ENCODE measurements around the gene DNAH1.
"Not testable (repeated sequence)": the region's sequence is repeated elsewhere in the genome, so short reads cannot be mapped to it uniquely, and the experiment has no call there.

DNAH1 gene
- 155 to 282 (median 222) reads per million in 3 donors for total RNA-seq

- H3K36me3 ChIP-seq (ENCODE audit: control insufficient read depth, insufficient read depth, low read length), result no peaks in the 10 kb centered on the region
- H3K27ac ChIP-seq (ENCODE audit: insufficient read depth, low read length, poor library complexity, severe bottlenecking), result peak within 1 kb of the TSS; percentile 44
- DNase-seq, result no peak
- H3K4me1 ChIP-seq (ENCODE audit: control insufficient read depth, insufficient read depth, low read length, poor library complexity, severe bottlenecking), result no peaks in the 10 kb centered on the region
- H3K9me3 ChIP-seq (ENCODE audit: control insufficient read depth, low read length), result no peaks in the 10 kb centered on the region
- H3K27me3 ChIP-seq (replicated peaks; ENCODE audit: control insufficient read depth, insufficient read depth, low read length, poor library complexity, severe bottlenecking), result no peaks in the 10 kb centered on the region
- no peak within 1 kb of the TSS for H3K4me3 ChIP-seq (ENCODE audit: insufficient read depth, low read depth, low read length, poor library complexity, severe bottlenecking)
Observed at GRCh38 chr3:52315977-52316764, at the start of gene DNAH1. Gene DNAH1 (plus strand): TSS chr3:52316319. CDS start chr3:52322443, 6,124 bp downstream.

- Histone ChIP-seq H3K9me3 (ENCODE audit: control insufficient read depth, low read length) (no peaks in the 10 kb centered on the region), H3K4me3 (ENCODE audit: insufficient read depth, low read depth, low read length, poor library complexity, severe bottlenecking) (no peak overlapping the region), H3K27ac (ENCODE audit: insufficient read depth, low read length, poor library complexity, severe bottlenecking) (peak overlapping the region; percentile 65), H3K4me1 (ENCODE audit: control insufficient read depth, insufficient read depth, low read length, poor library complexity, severe bottlenecking) (peaks cover 37% of the 10 kb centered on the region), H3K36me3 (ENCODE audit: control insufficient read depth, insufficient read depth, low read length) (peaks cover 44% of the 10 kb centered on the region), H3K27me3 (replicated peaks; ENCODE audit: control insufficient read depth, insufficient read depth, low read length, poor library complexity, severe bottlenecking) (no peaks in the 10 kb centered on the region)
- peak in 2 of 3 donors; percentile 29 to 45 for DNase-seq
Observed at GRCh38 chr3:52268036-52268435, 48.1 kb upstream of the DNAH1 start.

DNA sequence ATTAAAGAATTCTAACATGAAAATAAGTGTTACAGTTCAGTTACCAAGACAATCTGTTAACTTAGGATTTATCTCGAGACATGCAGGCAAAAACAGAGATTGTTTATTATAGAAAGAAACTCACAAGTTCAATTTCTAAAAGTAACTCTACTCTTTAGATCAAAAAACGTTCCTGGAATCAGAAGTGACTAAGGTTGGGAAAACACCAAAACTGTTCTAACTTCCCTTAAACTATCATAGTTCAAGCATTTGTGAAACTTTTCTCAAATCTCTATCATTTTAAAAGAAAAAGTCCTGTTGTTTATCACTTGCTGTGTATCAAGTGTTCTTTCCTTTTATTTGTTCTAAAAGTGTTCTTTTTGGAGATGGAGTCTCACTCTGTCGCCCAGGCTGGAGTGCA is 46.3 kb upstream of the DNAH1 start:
- Histone ChIP-seq H3K4me3 (ENCODE audit: insufficient read depth, low read depth, low read length, poor library complexity, severe bottlenecking) (no peak overlapping the region), H3K27ac (ENCODE audit: insufficient read depth, low read length, poor library complexity, severe bottlenecking) (peak overlapping the region; percentile 74), H3K36me3 (ENCODE audit: control insufficient read depth, insufficient read depth, low read length) (peaks cover 34% of the 10 kb centered on the region), H3K27me3 (replicated peaks; ENCODE audit: control insufficient read depth, insufficient read depth, low read length, poor library complexity, severe bottlenecking) (no peaks in the 10 kb centered on the region), H3K9me3 (ENCODE audit: control insufficient read depth, low read length) (no peaks in the 10 kb centered on the region), H3K4me1 (ENCODE audit: control insufficient read depth, insufficient read depth, low read length, poor library complexity, severe bottlenecking) (peaks cover 48% of the 10 kb centered on the region)
- no peak for DNase-seq

GRCh38 chr3:52270252-52270754 is 45.8 kb upstream of the DNAH1 start:
- peak overlapping the region; percentile 74 for H3K27ac ChIP-seq (ENCODE audit: insufficient read depth, low read length, poor library complexity, severe bottlenecking)
- peaks cover 33% of the 10 kb centered on the region for H3K36me3 ChIP-seq (ENCODE audit: control insufficient read depth, insufficient read depth, low read length)

GRCh38 chr3:52272172-52272571 is 43.9 kb upstream of the DNAH1 start:
- H3K36me3 ChIP-seq (ENCODE audit: control insufficient read depth, insufficient read depth, low read length), result peaks cover 15% of the 10 kb centered on the region
- not testable (repeated sequence) for H3K27me3 ChIP-seq (replicated peaks; ENCODE audit: control insufficient read depth, insufficient read depth, low read length, poor library complexity, severe bottlenecking); H3K9me3 ChIP-seq (ENCODE audit: control insufficient read depth, low read length); DNase-seq
- H3K27ac ChIP-seq (ENCODE audit: insufficient read depth, low read length, poor library complexity, severe bottlenecking), result peak overlapping the region; percentile 87
- H3K4me1 ChIP-seq (ENCODE audit: control insufficient read depth, insufficient read depth, low read length, poor library complexity, severe bottlenecking), result peaks cover 54% of the 10 kb centered on the region
- peak overlapping the region; percentile 35 for H3K4me3 ChIP-seq (ENCODE audit: insufficient read depth, low read depth, low read length, poor library complexity, severe bottlenecking)

More at GRCh38 chr3:52270252-52270754, 45.8 kb upstream of the DNAH1 start:
- DNase-seq, result no peak
- Histone ChIP-seq H3K9me3 (ENCODE audit: control insufficient read depth, low read length) (no peaks in the 10 kb centered on the region), H3K4me3 (ENCODE audit: insufficient read depth, low read depth, low read length, poor library complexity, severe bottlenecking) (peak overlapping the region; percentile 35), H3K4me1 (ENCODE audit: control insufficient read depth, insufficient read depth, low read length, poor library complexity, severe bottlenecking) (peaks cover 48% of the 10 kb centered on the region), H3K27me3 (replicated peaks; ENCODE audit: control insufficient read depth, insufficient read depth, low read length, poor library complexity, severe bottlenecking) (no peaks in the 10 kb centered on the region)

GRCh38 chr3:52272831-52273230 is 43.3 kb upstream of the DNAH1 start:
- H3K9me3 ChIP-seq (ENCODE audit: control insufficient read depth, low read length), result no peaks in the 10 kb centered on the region
- peak overlapping the region; percentile 36 for H3K4me3 ChIP-seq (ENCODE audit: insufficient read depth, low read depth, low read length, poor library complexity, severe bottlenecking)
- peak overlapping the region; percentile 87 for H3K27ac ChIP-seq (ENCODE audit: insufficient read depth, low read length, poor library complexity, severe bottlenecking)
- peaks cover 9% of the 10 kb centered on the region for H3K36me3 ChIP-seq (ENCODE audit: control insufficient read depth, insufficient read depth, low read length)
- no peak for DNase-seq
- H3K4me1 ChIP-seq (ENCODE audit: control insufficient read depth, insufficient read depth, low read length, poor library complexity, severe bottlenecking), result peaks cover 47% of the 10 kb centered on the region
- H3K27me3 ChIP-seq (replicated peaks; ENCODE audit: control insufficient read depth, insufficient read depth, low read length, poor library complexity, severe bottlenecking), result no peaks in the 10 kb centered on the region

DNA sequence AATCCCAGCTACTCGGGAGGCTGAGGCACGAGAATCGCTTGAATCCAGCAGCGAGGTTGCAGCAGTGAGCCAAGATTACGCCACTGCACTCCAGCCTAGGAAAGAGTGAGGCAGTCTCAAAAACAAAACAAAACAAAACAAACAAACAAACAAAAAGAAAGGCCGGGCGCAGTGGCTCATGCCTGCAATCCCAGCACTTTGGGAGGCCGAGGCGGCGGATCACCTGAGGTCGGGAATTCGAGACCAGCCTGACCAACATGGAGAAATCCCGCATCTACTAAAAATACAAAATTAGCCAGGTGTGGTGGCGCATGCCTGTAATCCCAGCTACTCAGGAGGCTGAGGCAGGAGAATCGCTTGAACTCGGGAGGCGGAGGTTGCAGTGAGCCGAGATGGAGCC is 41.3 kb upstream of the DNAH1 start:
- peak overlapping the region; percentile 83 for H3K4me3 ChIP-seq (ENCODE audit: insufficient read depth, low read depth, low read length, poor library complexity, severe bottlenecking)
- not testable (repeated sequence) for H3K27me3 ChIP-seq (replicated peaks; ENCODE audit: control insufficient read depth, insufficient read depth, low read length, poor library complexity, severe bottlenecking); H3K36me3 ChIP-seq (ENCODE audit: control insufficient read depth, insufficient read depth, low read length); DNase-seq; H3K9me3 ChIP-seq (ENCODE audit: control insufficient read depth, low read length)
- H3K27ac ChIP-seq (ENCODE audit: insufficient read depth, low read length, poor library complexity, severe bottlenecking), result peak overlapping the region; percentile 87
- peaks cover 39% of the 10 kb centered on the region for H3K4me1 ChIP-seq (ENCODE audit: control insufficient read depth, insufficient read depth, low read length, poor library complexity, severe bottlenecking)

- Histone ChIP-seq H3K4me1 (ENCODE audit: control insufficient read depth, insufficient read depth, low read length, poor library complexity, severe bottlenecking) (peaks cover 44% of the 10 kb centered on the region), H3K27me3 (replicated peaks; ENCODE audit: control insufficient read depth, insufficient read depth, low read length, poor library complexity, severe bottlenecking) (no peaks in the 10 kb centered on the region)
Observed at GRCh38 chr3:52277071-52277964, 38.8 kb upstream of the DNAH1 start.

GRCh38 chr3:52277972-52278509 is 38.1 kb upstream of the DNAH1 start:
- Histone ChIP-seq H3K4me1 (ENCODE audit: control insufficient read depth, insufficient read depth, low read length, poor library complexity, severe bottlenecking) (peaks cover 44% of the 10 kb centered on the region), H3K4me3 (ENCODE audit: insufficient read depth, low read depth, low read length, poor library complexity, severe bottlenecking) (peak overlapping the region; percentile 83), H3K27me3 (replicated peaks; ENCODE audit: control insufficient read depth, insufficient read depth, low read length, poor library complexity, severe bottlenecking) (no peaks in the 10 kb centered on the region), H3K27ac (ENCODE audit: insufficient read depth, low read length, poor library complexity, severe bottlenecking) (peak overlapping the region; percentile 87), H3K9me3 (ENCODE audit: control insufficient read depth, low read length) (no peaks in the 10 kb centered on the region), H3K36me3 (ENCODE audit: control insufficient read depth, insufficient read depth, low read length) (peaks cover 4% of the 10 kb centered on the region)
- DNase-seq, result peak in 2 of 3 donors; percentile 41 to 56

More at GRCh38 chr3:52277071-52277964, 38.8 kb upstream of the DNAH1 start:
- Histone ChIP-seq H3K4me3 (ENCODE audit: insufficient read depth, low read depth, low read length, poor library complexity, severe bottlenecking) (peak overlapping the region; percentile 83), H3K27ac (ENCODE audit: insufficient read depth, low read length, poor library complexity, severe bottlenecking) (peak overlapping the region; percentile 87), H3K36me3 (ENCODE audit: control insufficient read depth, insufficient read depth, low read length) (peaks cover 4% of the 10 kb centered on the region), H3K9me3 (ENCODE audit: control insufficient read depth, low read length) (no peaks in the 10 kb centered on the region)
- peak; percentile 56 to 60 (median 57) for DNase-seq
